ENCODE data around the gene CFAP58. TPM values are rescaled to one million over a fixed set of nuclear protein-coding genes. Genes with fewer than 3 reads are reported as not detected.
A peak's percentile ranks its signal among the peaks of the same experiment; 100 is the strongest.

Gene CFAP58
- total and polyA plus RNA-seq, 3 experiments from 2014 or later: 0.07 TPM; not detected in 2

- Mint-ChIP-seq H3K9me3 (no peaks in the 10 kb centered on the region), H3K4me1 (peaks cover 89 to 98% (median 97%) of the 10 kb centered on the region in 3 donors), H3K4me3 (peak overlapping the region in 6 of 7 donors; percentile 16 to 80 (median 64)), H3K27me3 (peaks cover 0 to 7% of the 10 kb centered on the region in 2 donors), H3K27ac (peak overlapping the region; percentile 3 to 97 (median 90)), H3K36me3 (peaks cover 0 to 11% (median 3%) of the 10 kb centered on the region in 3 donors)
- Histone ChIP-seq H3K36me3 (ENCODE audit: insufficient read depth, low read length) (no peaks in the 10 kb centered on the region), H3K4me1 (ENCODE audit: insufficient read depth, low read length) (peaks cover 97% of the 10 kb centered on the region), H3K9me3 (ENCODE audit: low read length) (no peaks in the 10 kb centered on the region), H3K27ac (ENCODE audit: low read depth, low read length) (no peak overlapping the region), H3K27me3 (ENCODE audit: insufficient read depth, low read length, poor library complexity, severe bottlenecking) (no peaks in the 10 kb centered on the region), H3K4me3 (ENCODE audit: low read length) (no peak overlapping the region)
- no peak for DNase-seq
- ChIA-PET CTCF (interaction anchor here (1.0 to 2.5 kb wide), 2 partner anchors 15 to 18 kb away, joined by 5 to 12 read pairs; partner anchors contain the start of gene ITPRIP), POLR2A (no interaction called here)
Measured at GRCh38 chr10:104323760-104324201, 29.9 kb upstream of the CFAP58 start.

DNA sequence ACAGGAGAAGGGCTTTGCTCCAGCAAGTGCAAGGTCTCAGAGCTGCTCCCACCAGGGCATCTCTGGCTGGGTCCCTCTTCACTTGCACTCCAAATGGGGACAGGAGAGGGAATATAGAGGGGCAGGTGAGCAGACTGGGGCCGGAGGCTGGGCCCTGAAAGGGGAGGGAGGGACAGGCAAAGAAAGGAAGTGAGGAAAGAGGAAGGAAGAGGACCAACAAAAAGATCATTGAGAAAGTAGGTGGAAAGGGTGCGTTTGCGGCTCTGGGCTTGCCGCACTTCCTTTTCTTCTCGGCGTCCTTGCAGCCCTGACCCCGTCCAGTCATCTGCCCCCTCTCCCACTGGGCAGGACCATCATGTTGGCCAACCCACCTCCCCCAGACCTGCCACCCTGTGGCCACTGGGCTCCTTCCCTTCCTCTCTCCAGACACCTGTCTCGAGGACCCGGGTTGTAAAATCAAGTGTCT is 29.4 kb upstream of the CFAP58 start:
- H3K4me1 ChIP-seq (ENCODE audit: insufficient read depth, low read length): peaks cover 97% of the 10 kb centered on the region
- Mint-ChIP-seq H3K27me3 (peaks cover 0 to 9% of the 10 kb centered on the region in 2 donors), H3K27ac (peak overlapping the region in 7 of 8 donors; percentile 76 to 97 (median 89)), H3K4me3 (peak overlapping the region in 6 of 7 donors; percentile 58 to 88 (median 72)), H3K4me1 (peaks cover 92 to 98% (median 97%) of the 10 kb centered on the region in 3 donors), H3K9me3 (no peaks in the 10 kb centered on the region), H3K36me3 (peaks cover 0 to 11% (median 3%) of the 10 kb centered on the region in 3 donors)
- no peaks in the 10 kb centered on the region for H3K36me3 ChIP-seq (ENCODE audit: insufficient read depth, low read length)
- no peaks in the 10 kb centered on the region for H3K27me3 ChIP-seq (ENCODE audit: insufficient read depth, low read length, poor library complexity, severe bottlenecking)
- POLR2A ChIA-PET: no interaction called here
- no peak overlapping the region for H3K27ac ChIP-seq (ENCODE audit: low read depth, low read length)
- no peaks in the 10 kb centered on the region for H3K9me3 ChIP-seq (ENCODE audit: low read length)
- CTCF ChIA-PET: interaction anchor here (0.7 to 2.5 kb wide), 5 partner anchors 14 to 33 kb away, joined by 3 to 12 read pairs (median 5); partner anchors contain the start of genes CFAP58 and ITPRIP
- no peak for DNase-seq
- no peak overlapping the region for H3K4me3 ChIP-seq (ENCODE audit: low read length)

DNA sequence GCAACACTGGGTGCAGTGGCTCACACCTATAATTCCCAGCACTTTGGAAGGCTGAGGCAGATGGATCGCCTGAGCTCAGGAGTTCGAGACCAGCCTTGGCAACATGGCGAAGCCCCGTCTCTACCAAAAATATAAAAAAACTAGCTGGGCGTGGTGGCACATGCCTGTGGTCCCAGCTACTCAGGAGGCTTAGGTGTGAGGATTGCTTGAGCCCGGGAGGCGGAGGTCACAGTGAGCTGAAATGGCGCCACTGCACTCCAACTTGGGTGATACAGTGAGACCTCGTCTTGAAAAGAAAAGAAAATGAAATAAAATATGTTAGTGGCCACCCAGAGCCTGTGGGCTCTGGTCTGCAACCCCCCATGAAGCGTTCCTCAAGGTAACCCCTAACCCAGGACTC is 28.7 kb upstream of the CFAP58 start:
- no peak for DNase-seq
- ChIA-PET CTCF (interaction anchor here (0.7 to 2.5 kb wide), 4 partner anchors 13 to 34 kb away, joined by 3 to 12 read pairs (median 4); partner anchors contain the start of genes CFAP58 and ITPRIP), POLR2A (no interaction called here)
- Mint-ChIP-seq H3K27ac (peak overlapping the region; percentile 60 to 97 (median 90)), H3K9me3 (no peaks in the 10 kb centered on the region), H3K4me3 (peak overlapping the region; percentile 11 to 80 (median 62)), H3K27me3 (peaks cover 0 to 9% of the 10 kb centered on the region in 2 donors), H3K36me3 (peaks cover 0 to 11% (median 3%) of the 10 kb centered on the region in 3 donors), H3K4me1 (peaks cover 94 to 98% (median 97%) of the 10 kb centered on the region in 3 donors)
- no peaks in the 10 kb centered on the region for H3K27me3 ChIP-seq (ENCODE audit: insufficient read depth, low read length, poor library complexity, severe bottlenecking)
- H3K4me1 ChIP-seq (ENCODE audit: insufficient read depth, low read length): peaks cover 97% of the 10 kb centered on the region
- H3K27ac ChIP-seq (ENCODE audit: low read depth, low read length): no peak overlapping the region
- no peaks in the 10 kb centered on the region for H3K36me3 ChIP-seq (ENCODE audit: insufficient read depth, low read length)
- no peak overlapping the region for H3K4me3 ChIP-seq (ENCODE audit: low read length)
- H3K9me3 ChIP-seq (ENCODE audit: low read length): no peaks in the 10 kb centered on the region

- Mint-ChIP-seq H3K36me3 (peaks cover 0 to 12% (median 3%) of the 10 kb centered on the region in 3 donors), H3K27ac (peak overlapping the region; percentile 60 to 100 (median 96)), H3K4me1 (peaks cover 95 to 98% (median 98%) of the 10 kb centered on the region in 3 donors), H3K4me3 (peak overlapping the region; percentile 57 to 86 (median 68)), H3K9me3 (no peaks in the 10 kb centered on the region), H3K27me3 (peaks cover 0 to 9% of the 10 kb centered on the region in 2 donors)
- POLR2A ChIA-PET: no interaction called here
- Histone ChIP-seq H3K9me3 (ENCODE audit: low read length) (no peaks in the 10 kb centered on the region), H3K4me3 (ENCODE audit: low read length) (no peak overlapping the region), H3K27me3 (ENCODE audit: insufficient read depth, low read length, poor library complexity, severe bottlenecking) (no peaks in the 10 kb centered on the region), H3K27ac (ENCODE audit: low read depth, low read length) (no peak overlapping the region), H3K36me3 (ENCODE audit: insufficient read depth, low read length) (no peaks in the 10 kb centered on the region), H3K4me1 (ENCODE audit: insufficient read depth, low read length) (peaks cover 100% of the 10 kb centered on the region)
- CTCF ChIA-PET: interaction anchor here (1.8 to 2.5 kb wide), 3 partner anchors 20 to 35 kb away, joined by 5 to 12 read pairs (median 5); no protein-coding TSS in a partner anchor
- DNase-seq: no peak
Measured at GRCh38 chr10:104325436-104326435, 27.9 kb upstream of the CFAP58 start.

- Histone ChIP-seq H3K4me1 (ENCODE audit: insufficient read depth, low read length) (peaks cover 100% of the 10 kb centered on the region), H3K27ac (ENCODE audit: low read depth, low read length) (no peak overlapping the region), H3K4me3 (ENCODE audit: low read length) (no peak overlapping the region), H3K9me3 (ENCODE audit: low read length) (no peaks in the 10 kb centered on the region), H3K36me3 (ENCODE audit: insufficient read depth, low read length) (peaks cover 6% of the 10 kb centered on the region), H3K27me3 (ENCODE audit: insufficient read depth, low read length, poor library complexity, severe bottlenecking) (no peaks in the 10 kb centered on the region)
- no peaks in the 10 kb centered on the region for H3K9me3 Mint-ChIP-seq
- peaks cover 0 to 7% of the 10 kb centered on the region in 2 donors for H3K27me3 Mint-ChIP-seq
- H3K27ac Mint-ChIP-seq: peak overlapping the region; percentile 67 to 100 (median 93)
- peak overlapping the region; percentile 22 to 92 (median 78) for H3K4me3 Mint-ChIP-seq
- no peak for DNase-seq
- H3K36me3 Mint-ChIP-seq: peaks cover 0 to 20% (median 6%) of the 10 kb centered on the region in 3 donors
- POLR2A ChIA-PET: no interaction called here
- CTCF ChIA-PET: interaction anchor here (0.6 to 1.9 kb wide), 4 partner anchors 21 to 1138 kb away, joined by 3 to 6 read pairs (median 4); no protein-coding TSS in a partner anchor
- peaks cover 95 to 100% (median 100%) of the 10 kb centered on the region in 3 donors for H3K4me1 Mint-ChIP-seq
Measured at GRCh38 chr10:104326991-104327610, 26.5 kb upstream of the CFAP58 start.

GRCh38 chr10:104327745-104328645 is 25.6 kb upstream of the CFAP58 start:
- Mint-ChIP-seq H3K9me3 (no peaks in the 10 kb centered on the region), H3K4me3 (peak overlapping the region; percentile 72 to 92 (median 78)), H3K4me1 (peaks cover 91 to 100% (median 99%) of the 10 kb centered on the region in 3 donors), H3K27me3 (peaks cover 0 to 10% of the 10 kb centered on the region in 2 donors), H3K27ac (peak overlapping the region; percentile 68 to 100 (median 97)), H3K36me3 (peaks cover 0 to 24% (median 9%) of the 10 kb centered on the region in 3 donors)
- DNase-seq: peak in 2 of 5 donors; percentile 24 to 46
- Histone ChIP-seq H3K9me3 (ENCODE audit: low read length) (no peaks in the 10 kb centered on the region), H3K4me1 (ENCODE audit: insufficient read depth, low read length) (peaks cover 100% of the 10 kb centered on the region), H3K4me3 (ENCODE audit: low read length) (peak overlapping the region; percentile 49), H3K27me3 (ENCODE audit: insufficient read depth, low read length, poor library complexity, severe bottlenecking) (no peaks in the 10 kb centered on the region), H3K27ac (ENCODE audit: low read depth, low read length) (peak overlapping the region; percentile 68), H3K36me3 (ENCODE audit: insufficient read depth, low read length) (peaks cover 7% of the 10 kb centered on the region)
- CTCF ChIA-PET: interaction anchor here (0.6 to 3.8 kb wide), 8 partner anchors 10 to 1139 kb away, joined by 3 to 24 read pairs (median 6); partner anchors contain the start of gene ITPRIP
- POLR2A ChIA-PET: interaction anchor here (0.6 to 2.2 kb wide), 2 partner anchors 10 to 24 kb away, joined by 3 to 11 read pairs; partner anchors contain the start of gene ITPRIP
